ENCODE results near the gene GDPD1.
"Not testable (repeated sequence)": the region's sequence is repeated elsewhere in the genome, so short reads cannot be mapped to it uniquely, and the experiment has no call there.

Gene GDPD1

DNA sequence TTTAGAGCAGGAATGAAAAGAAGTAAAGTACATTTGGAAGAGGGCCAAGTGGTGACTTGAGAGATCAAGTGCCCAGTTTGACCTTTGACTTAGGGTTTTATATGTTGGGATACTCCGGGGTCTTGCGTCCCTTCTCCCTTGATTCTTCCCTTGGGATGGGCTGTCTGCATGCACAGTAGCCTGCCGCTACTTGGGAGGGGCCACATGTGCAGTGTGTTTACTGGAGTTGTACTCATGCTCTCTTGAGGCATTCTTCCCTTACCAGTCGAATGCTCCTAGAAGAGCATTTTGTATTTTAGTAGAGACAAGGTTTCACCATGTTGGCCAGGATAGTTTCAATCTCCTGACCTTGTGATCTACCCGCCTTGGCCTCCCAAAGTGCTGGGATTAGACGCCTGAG lies 23.8 kb downstream of the GDPD1 start:
- no peak for DNase-seq (ENCODE audit: low read depth, low spot score)

DNA sequence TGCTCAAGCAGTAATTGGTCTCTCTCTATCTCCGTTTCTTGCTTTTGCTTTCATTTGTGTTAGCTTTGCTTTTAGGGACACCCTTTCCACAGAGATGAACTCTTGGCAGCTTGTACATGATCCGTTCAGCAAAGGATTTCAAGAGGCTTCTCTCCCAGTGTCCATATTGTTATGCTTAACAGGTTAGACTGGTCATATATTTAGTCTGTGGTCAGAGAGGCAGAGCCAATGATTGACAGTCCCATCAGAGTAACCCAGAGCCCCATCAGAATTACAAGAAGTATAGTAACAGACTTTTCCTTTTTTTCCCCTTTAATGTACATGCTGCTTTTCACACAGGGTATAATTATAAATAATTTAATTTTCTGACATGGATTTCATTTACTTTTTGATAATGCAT lies 34.4 kb downstream of the GDPD1 start:
- DNase-seq (ENCODE audit: low read depth, low spot score): no peak

DNA sequence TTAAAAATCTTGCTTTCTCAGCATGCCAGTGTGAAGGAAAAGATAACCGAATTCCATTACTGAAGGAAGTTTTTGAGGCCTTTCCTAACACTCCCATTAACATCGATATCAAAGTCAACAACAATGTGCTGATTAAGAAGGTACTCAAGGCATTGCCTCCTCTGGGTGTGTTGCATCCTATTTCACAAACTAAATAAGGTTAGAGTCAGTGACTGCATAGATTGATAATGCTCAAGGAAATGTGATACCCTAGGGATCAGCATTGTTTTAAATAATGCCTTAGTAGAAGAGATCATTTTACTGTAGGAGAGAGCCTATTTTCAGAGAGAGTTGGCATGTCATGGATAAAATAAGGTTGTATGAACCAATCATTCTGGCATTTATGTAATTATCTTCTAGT lies 36.8 kb downstream of the GDPD1 start:
- no peak for DNase-seq (ENCODE audit: low read depth, low spot score)

DNA sequence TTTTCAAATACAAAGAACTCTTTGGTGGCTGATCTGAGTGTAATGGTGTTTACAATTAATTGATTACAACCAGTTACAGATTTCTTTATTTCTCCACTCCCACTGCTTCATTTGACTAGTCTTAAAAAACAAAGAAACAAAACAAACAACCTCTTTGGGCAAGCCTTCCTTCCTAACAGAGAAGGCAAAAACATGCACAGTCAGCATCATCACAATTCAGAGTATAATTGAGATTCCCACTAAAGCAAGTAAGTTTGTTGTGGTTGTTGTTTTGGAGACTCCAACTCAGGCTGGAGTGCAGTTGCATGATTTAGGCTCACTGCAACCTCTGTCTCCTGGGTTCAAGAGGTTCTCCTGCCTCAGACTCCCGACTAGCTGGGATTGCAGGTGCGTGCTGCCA lies 40.4 kb downstream of the GDPD1 start:
- no peak for DNase-seq (ENCODE audit: low read depth, low spot score)

DNA sequence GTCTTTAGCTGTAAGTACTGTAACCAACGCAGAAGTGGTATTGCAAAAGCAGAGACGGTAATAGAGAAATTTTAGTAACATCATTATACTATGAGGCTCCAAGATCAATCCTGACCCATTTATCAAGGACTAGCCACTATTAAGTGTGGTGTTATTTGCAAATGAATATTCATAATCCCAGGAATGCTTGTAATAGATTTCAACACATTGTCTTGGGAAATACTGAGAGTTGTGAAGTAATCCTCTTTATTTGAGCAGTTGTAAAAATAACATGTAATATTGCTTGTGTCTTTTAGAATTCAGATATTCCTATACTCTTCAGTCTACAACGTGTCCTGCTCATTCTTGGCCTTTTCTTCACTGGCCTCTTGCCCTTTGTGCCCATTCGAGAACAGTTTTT lies 46.4 kb downstream of the GDPD1 start:
- DNase-seq (ENCODE audit: low read depth, low spot score): no peak

DNA sequence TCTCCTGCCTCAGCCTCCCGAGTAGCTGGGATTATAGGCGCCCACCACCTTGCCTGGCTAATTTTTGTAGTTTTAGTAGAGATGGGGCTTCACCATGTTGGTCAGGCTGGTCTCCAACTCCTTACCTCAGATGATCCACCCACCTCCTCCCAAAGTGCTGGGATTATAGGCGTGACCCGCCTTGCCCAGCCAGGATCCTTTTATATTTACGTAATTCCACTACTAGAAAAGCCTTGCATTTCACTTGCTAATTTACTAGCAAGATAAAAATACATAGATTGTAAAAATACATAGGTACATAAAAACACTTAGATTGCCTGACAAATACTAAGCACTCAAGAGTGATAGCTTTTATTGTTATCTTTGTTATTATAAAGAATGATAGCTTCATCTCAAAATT lies 47.5 kb downstream of the GDPD1 start:
- DNase-seq (ENCODE audit: low read depth, low spot score): no peak

DNA sequence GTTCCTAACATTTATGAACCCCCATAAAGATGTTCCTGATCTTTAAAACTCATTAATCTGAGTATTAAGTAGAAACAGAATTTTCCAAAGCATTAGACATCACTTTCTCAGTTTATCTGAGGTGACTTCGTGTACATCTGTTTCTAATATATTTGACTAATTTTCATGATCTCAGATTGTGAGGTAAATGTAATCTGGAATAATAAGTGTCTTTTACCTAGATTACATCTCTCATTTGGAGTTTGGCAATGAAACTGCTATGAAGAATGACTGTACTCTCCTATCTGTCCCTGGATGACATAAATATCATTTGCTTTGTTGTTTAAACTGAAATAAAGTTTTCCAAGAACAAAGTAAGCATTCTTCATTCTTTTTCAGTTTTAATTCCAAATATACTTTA lies 55.3 kb downstream of the GDPD1 start:
- no peak for DNase-seq (ENCODE audit: low read depth, low spot score)

DNA sequence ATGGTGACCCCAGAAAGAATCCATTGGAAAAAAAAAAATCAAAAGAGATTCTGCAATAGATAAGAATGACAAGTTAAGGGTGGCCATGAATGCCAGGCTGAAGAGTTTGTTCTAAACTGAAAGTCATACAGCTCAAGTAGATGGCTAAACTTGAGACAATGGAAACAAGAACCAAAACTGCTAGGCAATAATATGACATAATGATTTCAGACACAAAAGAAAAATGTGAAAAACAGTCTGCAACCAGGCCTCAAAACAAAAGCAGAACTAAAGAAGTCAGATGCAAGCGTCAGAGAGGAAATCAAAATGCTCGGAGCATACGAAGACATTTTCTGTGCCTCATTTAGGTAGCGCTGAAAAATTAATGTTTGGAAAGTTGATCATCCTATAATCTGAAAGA lies 56.7 kb downstream of the GDPD1 start:
- no peak for DNase-seq (ENCODE audit: low read depth, low spot score)

DNA sequence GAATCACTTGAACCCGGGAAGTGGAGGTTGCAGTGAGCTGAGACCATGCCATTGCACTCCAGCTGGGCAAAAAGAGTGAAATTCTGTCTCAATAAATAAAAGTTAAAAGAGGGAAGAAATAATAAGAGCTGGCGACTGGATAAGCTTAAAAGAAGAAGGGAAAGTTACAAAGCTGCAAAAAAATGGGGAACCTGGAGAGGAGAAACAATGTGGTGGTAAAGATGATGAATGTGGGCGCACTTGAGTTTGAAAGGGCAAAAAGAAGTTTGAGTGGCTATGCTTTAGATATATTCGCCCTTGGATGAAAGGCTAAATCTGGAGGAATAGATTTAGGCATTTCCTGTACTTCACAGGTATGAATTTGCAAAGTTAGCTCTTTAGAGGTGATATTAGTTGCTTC lies 58.1 kb downstream of the GDPD1 start:
- no peak for DNase-seq (ENCODE audit: low read depth, low spot score)

DNA sequence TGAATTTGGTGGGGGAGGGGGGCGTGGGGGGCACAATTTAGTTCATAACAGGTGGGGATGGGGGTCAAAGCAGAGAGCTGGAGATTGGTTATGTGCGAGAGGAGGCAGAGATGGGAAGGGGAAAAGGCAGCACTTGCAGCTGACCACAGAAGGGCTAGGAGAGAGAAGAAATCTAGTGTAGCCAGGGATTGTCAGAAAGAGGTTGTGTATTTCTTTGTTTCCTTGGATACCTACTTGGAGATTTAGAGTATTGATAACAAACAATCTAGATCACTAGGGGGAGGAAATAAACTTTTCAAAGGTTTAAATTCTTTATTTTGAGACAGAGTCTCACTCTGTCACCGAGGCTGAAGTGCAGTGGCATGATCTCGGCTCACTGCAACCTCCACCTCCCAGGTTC lies 64.0 kb downstream of the GDPD1 start:
- no peak for DNase-seq (ENCODE audit: low read depth, low spot score)

DNA sequence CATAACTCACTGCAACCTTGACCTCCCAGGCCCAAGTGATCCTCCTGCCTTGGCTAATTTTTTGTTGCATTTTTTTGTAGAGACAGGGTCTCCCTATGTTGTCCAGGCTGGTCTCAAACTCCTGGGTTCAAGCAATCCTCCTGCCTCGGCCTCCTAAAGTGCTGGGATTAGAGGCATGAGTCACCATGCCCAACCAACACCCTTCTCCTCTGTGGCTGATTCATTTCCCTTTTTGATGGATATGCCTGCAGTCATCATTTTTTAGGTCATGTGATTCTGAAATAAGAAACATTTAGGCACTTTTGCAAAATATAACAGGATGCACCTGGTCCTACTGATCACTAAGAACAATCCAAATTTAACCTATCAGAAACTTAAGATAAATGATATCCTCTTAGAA lies 67.1 kb downstream of the GDPD1 start:
- no peak for DNase-seq (ENCODE audit: low read depth, low spot score)

DNA sequence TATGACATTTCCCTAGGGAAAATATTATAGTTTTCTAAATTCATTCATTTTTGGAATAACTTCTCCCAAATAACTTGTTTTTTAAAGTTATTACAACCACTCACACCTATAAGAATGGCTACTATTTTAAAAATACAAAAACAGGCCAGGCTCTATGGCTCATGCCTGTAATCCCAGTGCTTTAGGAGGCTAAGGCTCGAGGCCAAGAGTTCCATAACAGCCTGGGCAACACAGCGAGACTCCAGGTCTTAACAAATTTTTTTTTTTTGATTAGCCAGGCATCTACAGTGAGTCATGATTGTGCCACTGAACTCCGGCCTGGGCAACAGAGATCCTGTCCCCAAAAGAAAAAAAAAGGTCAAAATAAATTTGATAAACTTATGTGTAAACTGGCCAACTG lies 67.6 kb downstream of the GDPD1 start:
- DNase-seq (ENCODE audit: low read depth, low spot score): no peak

DNA sequence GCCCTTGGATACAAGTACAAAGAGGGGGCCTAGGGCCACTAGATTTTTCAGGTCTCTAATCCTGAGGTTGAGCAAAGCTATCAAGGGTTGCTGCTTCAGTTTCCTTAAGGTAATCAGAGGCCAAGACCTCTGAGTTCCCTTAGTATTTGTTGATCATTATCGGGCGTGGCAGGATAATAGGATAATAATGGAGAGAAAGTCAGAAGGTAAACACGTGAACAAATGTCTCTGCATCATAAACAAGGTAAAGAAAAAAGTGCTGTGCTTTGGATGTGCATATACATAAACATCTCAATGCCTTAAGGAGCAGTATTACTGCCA lies 69.6 kb downstream of the GDPD1 start:
- no peak for DNase-seq (ENCODE audit: low read depth, low spot score)

DNA sequence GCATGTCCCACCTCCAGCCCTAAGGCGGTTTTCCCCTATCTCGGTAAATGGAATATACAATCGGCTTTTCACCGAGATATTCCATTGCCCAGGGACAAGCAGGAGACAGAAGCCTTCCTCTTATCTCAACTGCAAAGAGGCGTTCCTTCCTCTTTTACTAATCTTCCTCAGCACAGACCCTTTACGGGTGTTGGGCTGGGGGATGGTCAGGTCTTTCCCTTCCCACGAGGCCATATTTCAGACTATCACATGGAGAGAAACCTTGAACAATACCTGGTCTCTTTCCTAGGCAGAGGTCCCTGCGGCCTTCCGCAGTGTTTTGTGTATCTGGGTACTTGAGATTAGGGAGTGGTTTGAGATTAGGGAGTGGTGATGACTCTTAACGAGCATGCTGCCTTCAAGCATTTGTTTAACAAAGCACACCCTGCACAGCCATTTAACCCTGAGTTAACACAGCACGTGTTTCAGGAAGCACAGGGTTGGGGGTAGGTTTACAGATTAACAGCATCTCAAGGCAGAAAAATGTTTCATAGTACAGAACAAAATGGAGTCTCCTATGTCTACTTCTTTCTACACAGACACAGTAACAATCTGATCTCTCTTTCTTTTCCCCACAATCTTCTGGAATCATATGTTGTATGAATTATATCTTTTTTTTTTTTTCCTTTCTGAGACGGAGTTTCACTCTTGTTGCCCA lies 70.1 kb downstream of the GDPD1 start:
- DNase-seq (ENCODE audit: low read depth, low spot score): peak; percentile 47

DNA sequence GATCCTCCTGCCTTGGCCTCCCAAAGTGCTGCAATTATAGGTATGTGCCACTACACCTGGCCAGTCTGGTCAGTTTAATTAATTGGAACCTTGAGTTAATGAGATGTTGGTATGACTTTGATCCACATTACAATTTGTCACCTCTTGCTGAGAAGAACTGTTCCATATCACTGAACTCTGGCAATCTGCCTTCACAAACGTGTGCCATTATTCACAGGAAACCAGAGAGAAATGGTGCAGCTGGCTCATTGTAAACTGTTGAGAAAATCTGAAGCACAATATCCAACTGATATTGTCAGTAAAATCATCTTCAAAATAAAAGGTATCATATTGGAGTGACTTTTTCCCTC lies 71.8 kb downstream of the GDPD1 start:
- DNase-seq (ENCODE audit: low read depth, low spot score): no peak

DNA sequence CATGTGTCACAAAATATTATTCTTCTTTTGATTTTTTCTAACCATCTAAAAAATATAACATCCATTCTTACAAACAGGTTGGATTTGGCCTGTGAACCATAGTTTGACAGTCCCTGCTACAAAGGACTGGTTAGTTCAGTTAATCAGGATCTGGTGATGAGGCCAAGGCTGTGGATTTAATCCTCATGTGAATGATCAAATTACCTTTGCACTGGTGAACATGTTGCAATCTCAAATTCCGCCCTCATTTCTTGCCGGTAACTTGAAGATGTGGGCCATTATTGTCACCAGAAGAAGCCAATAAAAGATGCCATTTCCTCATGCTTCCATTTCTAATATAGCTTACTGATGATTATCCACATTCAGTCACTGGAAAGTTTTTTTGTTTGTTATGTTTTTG lies 75.9 kb downstream of the GDPD1 start:
- DNase-seq (ENCODE audit: low read depth, low spot score): no peak

DNA sequence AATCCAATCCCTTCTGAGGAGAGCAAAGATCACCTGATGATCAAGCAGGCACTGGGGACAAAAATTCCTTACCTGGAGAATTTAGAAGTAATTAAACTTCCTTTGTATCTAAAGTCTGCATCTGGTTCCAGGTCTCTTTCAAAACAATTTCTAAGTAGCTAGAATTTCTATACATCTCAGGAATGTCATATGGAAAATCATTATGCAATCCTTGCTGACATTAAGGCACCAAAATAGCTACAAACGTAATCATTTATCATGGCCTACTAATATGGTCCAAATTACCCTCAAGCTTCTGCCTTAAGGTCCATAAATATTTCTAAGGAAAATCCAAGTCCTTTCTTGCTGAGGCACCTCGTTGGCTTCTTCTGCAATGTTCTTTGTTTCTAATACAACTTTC lies 78.2 kb downstream of the GDPD1 start:
- no peak for DNase-seq (ENCODE audit: low read depth, low spot score)

DNA sequence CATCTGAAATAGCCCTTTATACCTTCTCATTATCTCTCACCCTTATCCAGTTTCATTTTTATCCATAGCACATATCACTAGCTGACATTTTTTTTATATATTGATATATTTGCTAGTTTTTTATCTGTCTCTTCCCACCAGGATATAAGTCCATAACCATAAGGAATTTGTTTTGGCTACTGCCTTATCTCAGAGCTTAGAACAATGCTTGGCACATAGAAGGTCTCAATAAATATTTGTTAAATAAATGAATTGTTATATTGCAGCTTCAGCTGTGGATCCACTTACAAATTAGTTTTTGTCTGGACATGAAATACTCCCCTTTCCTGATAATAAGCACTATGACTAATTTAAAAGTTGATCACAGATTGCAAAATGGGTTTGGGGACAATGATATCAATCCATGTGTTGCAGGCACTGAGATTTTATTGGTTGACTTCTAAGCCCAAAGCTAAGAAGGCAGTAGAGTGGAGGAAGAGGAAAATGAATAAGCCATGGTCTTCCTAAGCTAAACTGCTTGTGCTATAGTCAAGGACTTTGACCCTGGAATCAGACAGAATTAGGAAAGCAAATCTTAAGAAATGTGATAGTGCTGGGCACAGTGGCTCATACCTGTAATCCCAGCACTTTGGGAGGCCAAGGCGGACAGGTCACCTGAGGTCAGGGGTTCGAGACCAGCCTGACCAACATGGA lies 79.2 kb downstream of the GDPD1 start:
- DNase-seq (ENCODE audit: low read depth, low spot score): no peak

DNA sequence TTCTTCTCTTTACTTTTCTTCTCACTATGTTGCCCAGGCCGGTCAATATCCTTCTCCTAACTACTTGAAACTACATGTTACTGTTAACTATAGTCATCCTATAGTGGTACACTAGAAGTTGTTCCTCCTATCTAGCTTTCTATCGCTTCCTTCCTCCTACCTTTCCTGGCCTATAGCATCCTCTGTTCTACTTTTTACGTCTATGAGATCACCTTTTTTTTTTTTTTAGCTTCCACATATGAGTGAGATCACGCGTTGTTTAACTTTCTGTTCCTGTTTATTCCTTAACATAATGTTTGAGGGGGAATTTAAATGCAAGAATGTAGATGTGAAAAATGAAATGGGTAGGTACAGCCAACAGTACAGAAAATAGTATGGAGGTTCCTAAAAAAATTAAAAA lies 80.6 kb downstream of the GDPD1 start:
- no peak for DNase-seq (ENCODE audit: low read depth, low spot score)

DNA sequence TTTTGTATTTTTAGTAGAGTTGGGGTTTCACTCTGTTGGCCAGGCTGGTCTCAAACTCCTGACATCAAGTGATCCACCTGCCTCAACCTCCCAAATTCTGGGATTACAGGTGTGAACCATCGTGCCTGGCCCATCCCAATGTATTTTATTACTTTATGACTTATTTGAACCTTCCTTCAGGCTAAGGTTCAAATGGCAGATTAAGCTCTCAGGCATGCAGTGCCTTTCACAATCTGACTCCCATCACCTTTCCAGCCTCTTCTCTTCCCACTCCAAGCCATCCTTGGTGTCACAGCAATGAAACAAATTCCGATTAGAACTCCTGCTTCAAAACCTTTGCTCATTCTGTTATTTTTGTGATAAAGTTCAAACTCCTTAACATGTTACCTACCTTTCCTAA lies 84.5 kb downstream of the GDPD1 start:
- DNase-seq (ENCODE audit: low read depth, low spot score): no peak

DNA sequence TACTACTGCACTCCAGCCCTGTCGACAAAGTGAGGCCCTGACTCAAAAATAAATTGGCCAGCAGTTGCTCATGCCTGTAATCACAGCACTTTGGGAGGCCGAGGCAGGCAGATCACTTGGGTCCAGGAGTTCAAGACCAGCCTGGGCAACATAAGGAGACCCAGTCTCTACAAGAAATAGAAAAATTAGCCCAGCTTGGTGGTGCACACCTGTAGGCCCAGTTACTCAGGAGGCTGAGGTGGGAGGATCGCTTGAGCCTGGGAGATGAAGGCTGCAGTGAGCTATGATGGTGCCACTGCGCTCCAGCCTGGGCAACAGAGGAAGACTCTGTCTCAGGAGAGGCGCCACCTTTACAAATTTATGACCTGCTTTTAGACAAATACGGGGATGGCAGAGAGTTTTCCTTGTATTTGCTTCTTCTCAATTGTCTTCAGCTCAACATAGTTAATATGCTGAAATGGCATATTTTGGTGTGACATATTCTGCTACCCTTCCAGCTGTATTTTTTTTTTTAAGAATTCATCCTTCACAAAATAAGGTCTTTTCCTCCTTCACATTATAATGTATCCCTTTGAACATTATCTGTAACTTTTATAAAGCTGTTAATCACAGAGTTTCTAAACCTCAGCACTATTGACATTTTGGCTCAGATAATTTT lies 90.1 kb downstream of the GDPD1 start:
- no peak for DNase-seq (ENCODE audit: low read depth, low spot score)

DNA sequence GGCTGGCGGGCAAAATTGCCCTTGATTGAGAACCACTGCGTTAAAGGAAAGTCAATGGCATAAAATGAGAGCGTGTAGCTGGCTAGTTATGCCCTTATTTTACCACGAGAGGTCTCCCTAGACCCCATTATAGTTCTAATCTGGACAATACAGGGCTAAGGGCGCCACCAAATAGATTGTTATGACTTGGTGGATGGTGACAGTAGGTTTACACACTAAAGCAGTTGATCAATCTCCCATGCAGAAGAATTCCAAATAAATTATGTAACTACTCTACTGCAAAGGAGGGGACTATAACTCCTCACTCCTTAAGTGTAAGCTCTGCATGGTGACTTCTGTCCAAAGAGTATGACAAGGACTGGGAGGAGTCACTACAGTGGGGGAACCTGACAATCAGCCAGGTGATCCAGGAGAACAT lies 90.7 kb downstream of the GDPD1 start:
- DNase-seq (ENCODE audit: low read depth, low spot score): no peak

DNA sequence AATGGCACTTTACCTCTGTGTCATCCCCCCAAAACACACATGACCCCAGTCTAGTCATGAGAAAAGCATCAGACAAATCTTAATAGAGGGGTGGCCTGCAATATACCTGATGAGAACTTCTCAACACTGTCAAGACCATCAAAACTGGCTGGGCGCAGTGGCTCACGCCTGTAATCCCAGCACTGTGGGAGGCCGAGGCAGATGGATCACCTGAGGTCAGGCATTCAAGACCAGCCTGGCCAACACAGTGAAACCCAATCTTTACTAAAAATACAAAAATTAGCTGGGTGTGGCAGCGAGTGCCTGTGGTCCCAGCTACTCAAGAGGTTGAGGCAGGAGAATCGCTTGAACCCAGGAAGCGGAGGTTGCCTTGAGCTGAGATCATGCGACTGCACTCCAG lies 91.2 kb downstream of the GDPD1 start:
- not testable (repeated sequence) for DNase-seq (ENCODE audit: low read depth, low spot score)

All from iPS DF 19.7 (cell line).